ENCODE results near the gene KRT6B.
"Not testable (repeated sequence)": the region's sequence is repeated elsewhere in the genome, so short reads cannot be mapped to it uniquely, and the experiment has no call there.

The KRT6B gene

DNA sequence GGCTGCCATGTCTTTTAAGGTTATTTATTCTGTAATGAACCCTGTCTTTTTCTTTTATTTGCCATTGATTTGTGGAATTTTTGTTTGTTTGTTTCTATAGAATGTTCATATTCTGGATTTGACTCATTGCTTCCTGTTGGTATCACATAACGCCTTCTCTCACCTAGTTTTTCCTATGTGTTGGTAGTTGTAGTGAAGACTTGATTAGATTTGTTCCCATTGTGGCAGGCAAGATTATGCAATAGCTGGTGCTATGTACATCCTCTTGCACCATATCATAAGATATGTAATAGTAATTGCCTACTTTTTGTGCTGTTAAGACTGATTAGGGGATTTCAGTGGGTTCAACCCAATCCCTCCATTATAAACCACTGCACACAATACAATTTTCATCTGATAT lies 3.9 kb upstream of the KRT6B start:
- Histone ChIP-seq H3K79me2 (ENCODE audit: insufficient read depth, low read length) (no peaks in the 10 kb centered on the region), H3K36me3 (ENCODE audit: insufficient read depth, low read length) (no peaks in the 10 kb centered on the region), H4K20me1 (ENCODE audit: insufficient read depth, low read length, poor library complexity, severe bottlenecking) (no peaks in the 10 kb centered on the region), H3K9me3 (ENCODE audit: insufficient read depth, low read depth, low read length) (no peaks in the 10 kb centered on the region), H3K27me3 (ENCODE audit: insufficient read depth, low read length, poor library complexity, severe bottlenecking) (no peaks in the 10 kb centered on the region), H3K4me2 (ENCODE audit: low read depth, low read length, poor library complexity, severe bottlenecking) (no peak overlapping the region), H2AFZ (ENCODE audit: low read length) (no peak overlapping the region), H3K4me1 (ENCODE audit: insufficient read depth, low read length, poor library complexity, severe bottlenecking) (no peaks in the 10 kb centered on the region), H3F3A (ENCODE audit: low read depth) (no peaks in the 10 kb centered on the region), H3K4me3 (ENCODE audit: low read length, poor library complexity, severe bottlenecking) (no peak overlapping the region), H3K9me2 (replicated peaks; ENCODE audit: low read depth, low read length) (no peaks in the 10 kb centered on the region), H3K9ac (ENCODE audit: low read depth, low read length, poor library complexity, severe bottlenecking) (no peak overlapping the region)
- TF ChIP-seq EZH2phosphoT487 (IDR thresholded peaks at IDR 0.05; ENCODE audit: borderline replicate concordance), result no peak
- TF ChIP-seq, protein P1, sequence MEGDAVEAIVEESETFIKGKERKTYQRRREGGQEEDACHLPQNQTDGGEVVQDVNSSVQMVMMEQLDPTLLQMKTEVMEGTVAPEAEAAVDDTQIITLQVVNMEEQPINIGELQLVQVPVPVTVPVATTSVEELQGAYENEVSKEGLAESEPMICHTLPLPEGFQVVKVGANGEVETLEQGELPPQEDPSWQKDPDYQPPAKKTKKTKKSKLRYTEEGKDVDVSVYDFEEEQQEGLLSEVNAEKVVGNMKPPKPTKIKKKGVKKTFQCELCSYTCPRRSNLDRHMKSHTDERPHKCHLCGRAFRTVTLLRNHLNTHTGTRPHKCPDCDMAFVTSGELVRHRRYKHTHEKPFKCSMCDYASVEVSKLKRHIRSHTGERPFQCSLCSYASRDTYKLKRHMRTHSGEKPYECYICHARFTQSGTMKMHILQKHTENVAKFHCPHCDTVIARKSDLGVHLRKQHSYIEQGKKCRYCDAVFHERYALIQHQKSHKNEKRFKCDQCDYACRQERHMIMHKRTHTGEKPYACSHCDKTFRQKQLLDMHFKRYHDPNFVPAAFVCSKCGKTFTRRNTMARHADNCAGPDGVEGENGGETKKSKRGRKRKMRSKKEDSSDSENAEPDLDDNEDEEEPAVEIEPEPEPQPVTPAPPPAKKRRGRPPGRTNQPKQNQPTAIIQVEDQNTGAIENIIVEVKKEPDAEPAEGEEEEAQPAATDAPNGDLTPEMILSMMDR (conservative IDR thresholded peaks at IDR 0.05; ENCODE audit: low read length), result no peak

DNA sequence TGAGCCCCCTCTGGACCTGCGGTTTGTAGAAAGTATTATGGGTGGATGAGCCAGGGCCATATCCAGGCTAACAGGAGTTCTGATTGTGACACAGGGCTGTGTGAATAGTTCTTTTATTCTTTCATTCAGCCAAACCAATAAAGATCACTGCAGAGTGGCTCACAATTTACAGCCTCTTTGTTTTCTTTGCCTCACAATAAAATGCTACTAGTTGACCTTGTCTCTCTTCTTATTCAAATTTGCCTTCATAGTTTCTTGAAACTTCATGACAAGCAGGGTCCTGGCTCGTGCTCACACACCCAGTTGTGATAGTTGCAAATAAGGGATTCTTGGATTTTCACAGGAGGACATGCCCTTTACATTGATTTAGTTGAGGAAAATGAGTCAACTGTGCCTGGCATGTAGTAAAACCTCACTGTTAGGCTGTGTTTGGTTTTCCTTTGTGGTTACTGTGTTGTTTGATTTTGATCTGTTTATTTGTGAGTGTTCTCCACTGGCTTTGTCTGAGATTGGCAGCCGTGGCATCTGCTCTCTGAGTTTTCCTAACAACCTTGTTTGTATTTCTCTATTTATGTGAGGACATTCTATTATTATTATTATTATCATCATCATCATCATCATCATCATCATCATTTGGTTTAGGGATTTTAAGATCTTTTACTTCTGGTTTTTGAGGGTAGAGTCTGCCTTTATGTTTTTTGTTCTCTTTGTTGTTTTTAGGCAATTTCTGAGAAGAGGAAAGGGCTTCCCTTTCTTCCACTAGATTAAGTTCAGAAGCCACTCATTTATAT lies 2.7 kb upstream of the KRT6B start:
- H4K20me1 ChIP-seq (ENCODE audit: insufficient read depth, low read length, poor library complexity, severe bottlenecking), result no peaks in the 10 kb centered on the region
- no peaks in the 10 kb centered on the region for H3K9me2 ChIP-seq (replicated peaks; ENCODE audit: low read depth, low read length)
- no peak overlapping the region for H2AFZ ChIP-seq (ENCODE audit: low read length)
- no peaks in the 10 kb centered on the region for H3K79me2 ChIP-seq (ENCODE audit: insufficient read depth, low read length)
- H3K4me2 ChIP-seq (ENCODE audit: low read depth, low read length, poor library complexity, severe bottlenecking), result no peak overlapping the region
- no peaks in the 10 kb centered on the region for H3K4me1 ChIP-seq (ENCODE audit: insufficient read depth, low read length, poor library complexity, severe bottlenecking)
- no peaks in the 10 kb centered on the region for H3K9me3 ChIP-seq (ENCODE audit: insufficient read depth, low read depth, low read length)
- H3K4me3 ChIP-seq (ENCODE audit: low read length, poor library complexity, severe bottlenecking), result no peak overlapping the region
- H3K9ac ChIP-seq (ENCODE audit: low read depth, low read length, poor library complexity, severe bottlenecking), result no peak overlapping the region
- H3F3A ChIP-seq (ENCODE audit: low read depth), result no peaks in the 10 kb centered on the region
- H3K27me3 ChIP-seq (ENCODE audit: insufficient read depth, low read length, poor library complexity, severe bottlenecking), result no peaks in the 10 kb centered on the region
- no peak for TF ChIP-seq EZH2phosphoT487 (IDR thresholded peaks at IDR 0.05; ENCODE audit: borderline replicate concordance)
- TF ChIP-seq, protein P1 (conservative IDR thresholded peaks at IDR 0.05; ENCODE audit: low read length), result no peak
- H3K36me3 ChIP-seq (ENCODE audit: insufficient read depth, low read length), result no peaks in the 10 kb centered on the region

DNA sequence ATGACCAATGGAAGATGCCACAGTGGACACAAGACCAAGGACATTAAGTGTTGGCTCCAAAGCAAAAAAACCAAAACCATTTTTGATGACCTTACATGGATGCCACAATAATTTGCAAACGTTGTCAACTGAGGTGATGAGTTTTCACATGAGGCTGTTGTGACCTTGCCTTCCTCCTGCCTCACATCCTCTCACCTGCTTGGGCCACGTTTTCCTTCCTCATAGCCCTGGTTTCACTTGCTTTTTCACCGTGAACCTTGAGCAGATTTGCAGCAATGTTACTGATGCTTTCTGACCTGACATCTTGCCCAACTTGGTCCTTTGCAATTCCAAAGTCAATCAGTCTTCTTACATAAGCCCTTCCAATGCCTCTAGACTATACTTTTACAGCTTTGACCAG lies 3.7 kb downstream of the KRT6B start:
- TF ChIP-seq, protein P1 (conservative IDR thresholded peaks at IDR 0.05; ENCODE audit: low read length), result no peak
- H3K9me3 ChIP-seq (ENCODE audit: insufficient read depth, low read depth, low read length), result no peaks in the 10 kb centered on the region
- no peaks in the 10 kb centered on the region for H3K9me2 ChIP-seq (replicated peaks; ENCODE audit: low read depth, low read length)
- no peak overlapping the region for H2AFZ ChIP-seq (ENCODE audit: low read length)
- no peak overlapping the region for H3K9ac ChIP-seq (ENCODE audit: low read depth, low read length, poor library complexity, severe bottlenecking)
- no peaks in the 10 kb centered on the region for H3K27me3 ChIP-seq (ENCODE audit: insufficient read depth, low read length, poor library complexity, severe bottlenecking)
- no peaks in the 10 kb centered on the region for H3F3A ChIP-seq (ENCODE audit: low read depth)
- H3K4me1 ChIP-seq (ENCODE audit: insufficient read depth, low read length, poor library complexity, severe bottlenecking), result no peaks in the 10 kb centered on the region
- H4K20me1 ChIP-seq (ENCODE audit: insufficient read depth, low read length, poor library complexity, severe bottlenecking), result no peaks in the 10 kb centered on the region
- no peak overlapping the region for H3K4me2 ChIP-seq (ENCODE audit: low read depth, low read length, poor library complexity, severe bottlenecking)
- no peaks in the 10 kb centered on the region for H3K36me3 ChIP-seq (ENCODE audit: insufficient read depth, low read length)
- no peak overlapping the region for H3K4me3 ChIP-seq (ENCODE audit: low read length, poor library complexity, severe bottlenecking)
- no peaks in the 10 kb centered on the region for H3K79me2 ChIP-seq (ENCODE audit: insufficient read depth, low read length)

DNA sequence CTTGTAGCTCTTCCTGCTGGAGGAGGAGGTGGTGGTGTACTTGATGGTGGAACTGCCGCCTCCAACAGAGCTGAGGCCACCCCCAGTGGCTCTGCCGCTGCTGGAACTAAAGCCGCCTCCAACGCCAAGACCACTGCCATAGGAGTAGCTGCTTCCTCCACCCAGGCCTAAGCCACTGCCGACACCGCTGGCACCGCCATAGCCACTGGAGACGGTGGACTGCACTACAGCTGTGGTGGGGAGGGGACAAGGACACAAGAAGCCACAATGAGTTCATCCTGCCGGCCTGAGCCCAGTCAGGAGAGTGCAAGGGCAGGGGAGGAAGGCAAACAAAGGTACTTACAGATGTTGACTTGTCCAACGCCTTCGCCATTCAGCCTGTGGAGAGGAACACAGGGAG lies 4.8 kb downstream of the KRT6B start:
- H3K4me3 ChIP-seq (ENCODE audit: low read length, poor library complexity, severe bottlenecking); H3K9ac ChIP-seq (ENCODE audit: low read depth, low read length, poor library complexity, severe bottlenecking); H3K36me3 ChIP-seq (ENCODE audit: insufficient read depth, low read length); H3K79me2 ChIP-seq (ENCODE audit: insufficient read depth, low read length); H3F3A ChIP-seq (ENCODE audit: low read depth); H3K4me2 ChIP-seq (ENCODE audit: low read depth, low read length, poor library complexity, severe bottlenecking); H3K4me1 ChIP-seq (ENCODE audit: insufficient read depth, low read length, poor library complexity, severe bottlenecking); H3K27me3 ChIP-seq (ENCODE audit: insufficient read depth, low read length, poor library complexity, severe bottlenecking); H3K9me2 ChIP-seq (replicated peaks; ENCODE audit: low read depth, low read length); H2AFZ ChIP-seq (ENCODE audit: low read length); H4K20me1 ChIP-seq (ENCODE audit: insufficient read depth, low read length, poor library complexity, severe bottlenecking); H3K9me3 ChIP-seq (ENCODE audit: insufficient read depth, low read depth, low read length): not testable (repeated sequence)
